ENCODE results near the gene TRPC5OS.

- TF ChIP-seq TEAD4 (IDR thresholded peaks at IDR 0.05; ENCODE audit: low read depth, low read length) (no peak), ATF3 (IDR thresholded peaks at IDR 0.05; ENCODE audit: insufficient read depth, low read depth, low read length) (no peak), CHD2 (IDR thresholded peaks at IDR 0.05; ENCODE audit: low read length) (no peak), POLR2A (IDR thresholded peaks at IDR 0.05; ENCODE audit: control extremely low read depth in 1 of 2, low read depth in 2 of 2, low read length in 2 of 2) (no peak), CTCF (IDR thresholded peaks at IDR 0.05; ENCODE audit: control extremely low read depth in 1 of 3, insufficient read depth in 1 of 3, low read depth in 1 of 3, low read length in 3 of 3) (no peak), RNF2 (IDR thresholded peaks at IDR 0.05; ENCODE audit: borderline replicate concordance, low read depth, low read length, missing control alignments, poor library complexity, severe bottlenecking) (no peak), KDM1A (IDR thresholded peaks at IDR 0.05; ENCODE audit: borderline replicate concordance, low read length) (no peak), EP300 (IDR thresholded peaks at IDR 0.05; ENCODE audit: borderline replicate concordance in 1 of 2, low read depth in 2 of 2, low read length in 2 of 2) (no peak)
Observed at GRCh38 chrX:111847491-111848133, 28.4 kb upstream of the TRPC5OS start.
